ENCODE measurements around the gene LRG1.
"Not testable (repeated sequence)": the region's sequence is repeated elsewhere in the genome, so short reads cannot be mapped to it uniquely, and the experiment has no call there.

The LRG1 gene

GRCh38 chr19:4553092-4553695 is 13.4 kb upstream of the LRG1 start:
- DNase-seq = no peak

GRCh38 chr19:4552525-4552819 is 12.6 kb upstream of the LRG1 start:
- DNase-seq = no peak

DNA sequence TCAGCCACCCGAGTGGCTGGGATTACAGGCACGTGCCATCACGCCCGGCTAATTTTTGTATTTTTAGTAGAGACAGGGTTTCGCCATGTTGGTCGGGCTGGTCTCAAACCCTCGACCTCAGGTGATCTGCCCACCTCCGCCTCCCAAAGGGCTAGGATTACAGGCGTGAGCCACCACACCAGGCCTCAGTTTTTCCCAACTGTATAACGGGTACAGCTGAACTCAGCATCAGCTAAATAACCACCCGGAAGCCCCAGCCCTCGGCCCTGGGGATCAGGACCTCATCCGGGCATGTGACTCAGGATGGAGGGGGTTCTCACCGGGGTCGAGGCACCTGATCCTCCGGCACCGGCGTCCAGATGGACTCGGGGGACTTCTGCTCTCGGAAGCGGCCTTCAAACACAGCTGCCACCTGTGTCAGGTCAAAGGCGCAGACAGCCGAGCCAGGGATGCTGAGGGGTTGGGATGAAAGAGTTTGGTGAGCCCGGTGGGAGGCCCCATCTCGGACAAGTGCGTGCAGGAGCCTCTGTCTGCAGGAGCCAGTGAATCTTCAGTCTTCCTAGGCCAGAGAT is 10.7 kb upstream of the LRG1 start:
- DNase-seq = no peak

- no peak for DNase-seq
These were observed 10.2 kb upstream of the LRG1 start for GRCh38 chr19:4550018-4550417.

GRCh38 chr19:4548238-4548584 is 8.4 kb upstream of the LRG1 start:
- DNase-seq = no peak

GRCh38 chr19:4547303-4548237 is 7.7 kb upstream of the LRG1 start:
- DNase-seq = no peak

DNA sequence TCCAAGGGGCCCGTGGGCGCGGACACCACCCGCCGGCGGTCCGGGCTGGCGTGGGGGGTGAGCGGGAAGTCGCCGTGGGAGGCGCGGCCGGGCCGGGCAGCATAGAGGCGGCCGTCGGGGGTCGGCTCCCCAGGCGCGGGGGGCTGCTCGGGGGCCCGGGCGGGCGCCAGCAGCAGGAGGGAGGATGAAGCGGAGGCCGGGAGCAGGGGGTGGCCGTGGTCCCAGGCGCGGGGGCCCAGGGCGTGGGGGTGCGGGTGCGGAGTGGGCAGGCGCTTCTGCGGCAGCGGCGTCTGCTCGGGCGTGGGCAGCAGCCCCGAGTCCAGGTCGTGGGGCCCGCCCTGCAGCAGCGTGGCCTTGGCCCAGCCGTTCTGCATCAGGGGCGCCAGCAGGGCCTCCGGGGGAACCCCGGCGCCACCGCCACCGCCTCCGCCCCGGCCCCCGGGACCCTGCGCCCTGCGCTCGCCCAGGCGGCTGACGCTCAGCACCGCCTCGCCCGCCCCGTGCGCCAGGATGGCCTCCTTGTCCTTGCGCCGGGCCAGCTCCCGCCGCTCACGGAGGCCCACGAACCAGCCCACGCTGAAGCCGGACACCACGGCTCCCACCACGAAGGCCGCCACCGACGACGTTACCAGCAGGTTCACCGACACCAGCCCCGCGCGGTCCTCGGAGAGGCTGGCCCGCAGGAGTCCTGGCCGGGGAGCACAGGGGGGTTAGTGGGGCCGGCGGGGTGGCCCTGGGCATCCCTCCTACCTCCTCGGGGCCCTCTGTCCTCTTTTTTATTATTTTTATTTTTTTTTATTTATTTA is 4.2 kb upstream of the LRG1 start:
- no peak for DNase-seq

DNA sequence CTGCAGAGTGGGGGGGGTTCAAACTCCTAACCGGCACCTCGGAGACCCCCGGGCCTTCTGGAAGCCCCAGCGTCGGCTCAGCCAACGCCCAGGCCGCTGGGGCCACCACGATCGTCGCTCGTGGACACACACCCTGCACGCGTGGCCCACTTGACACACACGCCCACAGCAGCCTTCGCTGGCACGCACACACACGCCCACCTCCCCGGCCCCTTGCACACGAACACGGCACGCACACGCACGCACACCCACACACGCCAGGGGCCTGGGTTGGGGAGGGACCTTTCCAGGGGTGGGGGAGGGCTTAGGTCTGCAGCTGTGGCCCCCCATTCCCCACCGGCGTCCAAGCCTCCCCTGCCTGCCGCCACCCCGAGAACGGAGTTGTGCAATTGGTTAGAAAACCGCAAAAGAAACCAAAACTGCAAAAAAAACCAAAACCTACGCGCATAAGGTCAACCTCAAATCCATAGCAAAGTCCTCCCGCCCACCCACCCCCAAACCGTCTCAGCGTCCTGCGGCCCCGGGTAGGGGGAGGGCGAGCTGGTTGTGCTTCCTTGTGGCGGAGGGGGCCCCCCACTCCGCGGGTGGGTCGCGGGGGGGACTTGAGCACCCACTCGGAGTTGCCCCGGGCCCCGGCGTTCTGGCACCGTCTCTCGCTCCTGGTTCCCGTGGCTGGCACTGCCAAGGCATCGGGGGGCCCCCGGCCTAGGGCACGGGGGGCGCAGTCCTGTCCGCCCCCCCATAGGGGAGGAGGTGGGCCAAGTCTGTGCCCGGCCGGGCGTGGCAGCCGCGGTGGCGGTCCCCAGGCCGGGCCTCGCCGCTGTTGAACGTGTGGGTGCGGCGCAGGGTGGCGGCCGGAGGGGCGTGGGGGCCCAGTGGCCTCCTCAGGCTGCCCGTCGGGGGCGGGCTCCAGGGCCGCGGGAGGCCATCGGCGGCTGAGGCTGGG is 3.3 kb upstream of the LRG1 start:
- DNase-seq = no peak

- DNase-seq = not testable (repeated sequence)
These were observed 1.9 kb upstream of the LRG1 start for GRCh38 chr19:4541806-4542145.

DNA sequence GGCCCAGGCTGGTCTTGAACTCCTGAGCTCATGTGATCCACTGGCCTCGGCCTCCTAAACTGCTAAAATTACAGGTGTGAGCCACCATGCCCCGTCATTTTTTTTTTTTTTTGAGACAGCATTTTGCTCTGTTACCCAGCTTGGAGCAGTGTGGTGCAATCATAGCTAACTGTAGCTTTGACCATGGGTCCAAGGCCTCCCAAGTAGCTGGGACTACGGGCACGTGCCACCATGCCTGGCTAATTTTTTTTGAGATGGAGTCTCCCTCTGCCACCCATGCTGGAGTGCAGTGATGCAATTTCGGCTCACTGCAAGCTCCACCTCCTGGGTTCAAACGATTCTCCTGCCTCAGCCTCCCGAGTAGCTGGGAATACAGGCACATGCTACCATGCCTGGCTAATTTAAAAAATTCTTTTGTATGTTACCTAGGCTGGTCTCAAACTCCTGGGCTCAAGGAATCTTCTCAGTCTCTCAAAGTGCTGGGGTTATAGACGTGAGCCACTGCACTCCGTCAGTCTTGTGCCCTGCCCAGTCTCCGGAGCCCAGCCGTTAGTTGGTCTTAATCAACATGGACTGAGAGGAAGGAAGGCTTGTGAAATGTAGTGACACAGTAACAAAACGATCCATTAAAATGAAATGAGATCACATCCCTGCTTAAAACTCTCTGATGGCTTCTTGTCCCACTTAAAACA is 1.4 kb upstream of the LRG1 start:
- DNase-seq = no peak

DNA sequence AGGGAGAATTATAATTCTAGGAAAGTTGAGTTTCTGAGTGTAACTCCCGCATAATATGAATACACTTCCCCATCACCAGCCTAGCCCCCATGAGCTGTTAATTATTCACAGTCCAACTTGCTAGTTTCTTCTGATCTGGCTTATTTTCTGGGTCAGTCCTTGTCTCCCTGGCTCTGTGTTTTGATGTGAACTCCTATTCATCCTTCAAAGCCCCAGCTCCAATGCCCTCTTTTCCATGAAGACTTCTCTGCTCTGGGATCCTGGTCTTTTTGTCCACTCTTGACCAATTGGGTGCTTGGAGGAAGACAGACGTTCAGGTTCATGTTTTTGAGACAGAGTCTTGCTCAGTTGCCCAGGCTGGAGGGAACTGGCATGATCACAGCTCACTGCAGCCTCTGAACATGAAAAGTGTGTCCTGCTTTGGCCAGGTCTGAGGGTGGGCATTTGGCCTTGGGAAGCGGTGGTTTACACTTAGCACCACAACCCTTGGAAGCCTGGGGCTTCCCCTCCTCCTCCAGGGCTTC is 605 bp downstream of the LRG1 start:
- DNase-seq = no peak

DNA sequence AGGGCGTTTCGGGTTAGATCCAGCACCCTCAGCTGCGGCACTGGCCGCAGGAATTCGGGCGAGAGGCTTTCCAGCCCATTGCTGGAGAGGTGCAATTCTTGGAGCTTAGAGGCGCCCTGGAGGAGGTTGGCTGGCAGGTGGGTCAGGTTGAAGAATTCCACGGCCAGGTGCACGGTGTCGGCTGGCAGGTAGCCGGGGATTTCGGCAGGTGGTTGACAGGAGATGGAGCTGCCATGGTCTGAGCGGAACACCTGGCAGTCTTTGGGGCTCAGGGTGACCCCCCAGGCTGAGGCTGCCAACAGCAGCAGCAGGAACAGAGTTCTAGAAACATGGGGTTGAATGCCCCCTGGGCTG is 1.3 kb downstream of the LRG1 start:
- no peak for DNase-seq

- no peak for DNase-seq
These were observed 1.8 kb downstream of the LRG1 start for GRCh38 chr19:4537953-4538600.

- no peak for DNase-seq
These were observed 3.0 kb downstream of the LRG1 start for GRCh38 chr19:4536798-4537197.

DNA sequence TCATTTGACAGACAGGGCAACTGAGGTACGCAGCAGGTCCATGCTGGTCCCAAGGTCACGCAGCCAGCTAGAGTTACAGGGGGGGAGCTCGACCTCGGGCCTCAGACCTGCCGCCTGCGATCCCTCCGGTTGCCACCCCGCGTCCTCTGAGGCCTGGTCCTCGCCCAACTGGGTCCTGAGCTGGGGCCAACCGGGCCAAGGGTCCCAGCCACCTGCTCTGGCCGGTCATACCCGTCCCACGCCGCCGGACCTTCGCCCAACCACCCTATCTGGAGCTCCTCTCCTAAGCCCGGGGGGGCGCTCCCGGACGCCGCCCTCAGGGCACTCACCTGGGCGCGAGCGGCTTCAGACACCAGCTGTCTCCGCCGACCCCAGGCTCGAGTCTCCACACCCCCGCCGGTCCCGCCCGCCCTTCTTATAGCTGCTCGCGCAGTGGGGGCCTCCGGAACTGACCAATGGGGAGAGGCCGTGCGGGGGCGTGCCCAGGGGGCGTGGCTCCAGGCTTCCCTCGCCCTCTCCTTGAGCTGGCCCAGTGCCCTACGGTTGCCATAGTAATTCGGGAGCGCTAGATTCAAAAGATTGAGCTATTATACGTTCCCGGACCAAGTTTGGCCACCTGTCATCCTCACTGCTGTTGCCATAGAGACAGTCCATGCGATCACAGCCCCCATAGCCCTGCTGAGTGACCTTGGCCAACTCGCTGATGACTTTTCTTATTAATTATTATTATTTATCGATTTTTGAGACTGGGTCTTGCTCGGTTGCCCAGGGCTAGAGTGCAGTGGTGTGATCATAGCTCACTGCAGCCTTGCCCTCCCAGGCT is 4.8 kb downstream of the LRG1 start, which contains the start of gene PLIN5:
Gene PLIN5 (minus strand): TSS at position 389 of the 823 bp plus-strand sequence. CDS start 1,150 bp downstream, outside the sequence.
- peak in 42 of 51 donors; percentile 11 to 84 (median 62) for DNase-seq

DNA sequence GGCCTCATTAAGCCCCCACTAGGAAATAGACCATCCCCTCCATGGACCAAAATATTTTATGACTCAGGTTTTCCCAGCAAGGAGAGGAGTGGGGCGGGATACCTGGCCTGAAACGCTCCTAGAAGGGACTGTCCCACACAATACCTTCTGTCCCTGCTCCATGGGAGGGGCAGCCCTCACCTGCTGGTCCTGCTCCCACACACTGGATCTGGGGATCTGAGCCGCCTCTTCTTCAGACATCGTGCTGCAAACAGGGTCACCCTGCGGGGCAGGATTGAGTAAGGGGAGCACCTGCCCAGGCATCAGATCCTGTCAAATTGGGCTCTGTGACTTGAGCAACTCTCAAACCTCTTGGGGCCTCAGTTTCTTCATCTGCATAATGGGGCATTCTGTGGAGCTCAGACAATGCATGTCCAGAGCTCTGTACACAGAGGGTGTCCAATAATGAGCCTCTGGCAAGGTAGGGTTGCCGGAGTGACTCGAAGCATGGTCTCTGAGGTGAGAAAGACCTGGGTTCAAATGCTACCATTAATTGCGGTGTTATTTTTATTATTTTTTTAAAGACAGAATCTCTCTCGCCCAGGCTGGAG is 5.9 kb downstream of the LRG1 start:
- DNase-seq = no peak

DNA sequence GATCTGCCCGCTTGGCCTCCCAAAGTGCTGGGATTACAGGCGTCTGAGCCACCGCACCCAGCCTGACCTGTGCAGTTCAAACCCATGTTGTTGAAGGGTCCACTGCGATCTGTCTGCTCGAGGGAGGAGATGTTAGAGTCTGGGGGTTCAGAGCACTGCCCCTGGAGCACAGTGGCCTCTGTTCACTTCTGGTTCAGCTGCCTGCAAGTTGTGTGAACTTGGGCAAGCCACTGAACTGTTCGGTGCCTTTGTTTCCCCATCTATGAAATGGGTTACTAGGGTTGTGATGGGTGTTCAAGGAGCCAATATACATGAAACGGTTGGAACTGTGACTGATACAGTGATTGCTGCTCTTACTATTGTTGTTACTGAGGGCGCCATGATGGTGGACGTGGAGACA is 6.5 kb downstream of the LRG1 start:
- DNase-seq = no peak

DNA sequence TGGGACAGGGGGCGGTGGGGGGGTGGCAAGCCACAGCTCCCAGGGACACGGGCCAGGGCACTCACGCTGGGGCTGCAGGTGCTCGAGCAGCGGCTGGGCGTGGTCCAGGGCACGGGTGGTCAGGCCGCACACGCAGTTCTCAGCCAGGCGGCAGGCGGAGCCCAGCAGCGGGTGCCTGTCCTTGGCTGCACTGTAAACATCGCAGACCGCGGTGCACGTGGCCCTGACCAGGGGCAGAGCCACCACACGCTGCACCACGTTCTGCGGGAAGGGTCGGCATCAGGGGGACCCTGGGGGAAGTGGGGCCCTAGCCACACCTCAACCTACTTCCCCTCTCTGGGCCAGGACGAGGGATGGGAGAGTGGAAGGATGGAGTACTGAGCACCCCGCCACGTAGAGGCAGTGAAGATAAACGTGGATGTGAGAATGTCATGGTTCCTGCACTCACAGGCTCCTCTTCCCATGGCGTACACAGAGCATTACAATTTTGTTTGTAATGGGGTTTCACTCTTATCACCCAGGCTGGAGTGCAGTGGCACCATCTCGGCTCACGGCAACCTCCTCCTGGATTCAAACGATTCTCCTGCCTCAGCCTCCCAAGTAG is 8.2 kb downstream of the LRG1 start:
- DNase-seq = no peak

Data from hypothalamus (tissue), 51 donors.